ENCODE data around the gene INHBA.

DNA sequence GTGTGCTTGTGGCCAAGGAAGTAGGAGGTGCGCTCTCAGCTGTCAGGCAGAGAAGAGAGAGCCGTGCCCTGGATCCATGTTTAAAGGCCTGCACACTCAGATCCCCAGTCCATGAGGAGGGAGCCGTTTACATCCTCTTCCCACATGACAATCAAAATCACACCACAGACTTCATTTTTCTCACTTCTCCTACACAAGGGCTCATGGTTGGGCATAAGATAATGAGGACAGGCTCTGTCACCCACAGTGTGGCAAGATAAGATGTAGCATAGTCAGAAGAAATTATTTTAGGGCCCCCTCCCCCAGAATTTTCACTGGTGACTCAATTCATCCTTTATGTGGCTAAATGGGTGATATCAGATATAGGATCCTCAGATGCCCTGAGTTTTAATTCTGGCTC lies 35.9 kb upstream of the INHBA start:
- TF ChIP-seq, protein P1, sequence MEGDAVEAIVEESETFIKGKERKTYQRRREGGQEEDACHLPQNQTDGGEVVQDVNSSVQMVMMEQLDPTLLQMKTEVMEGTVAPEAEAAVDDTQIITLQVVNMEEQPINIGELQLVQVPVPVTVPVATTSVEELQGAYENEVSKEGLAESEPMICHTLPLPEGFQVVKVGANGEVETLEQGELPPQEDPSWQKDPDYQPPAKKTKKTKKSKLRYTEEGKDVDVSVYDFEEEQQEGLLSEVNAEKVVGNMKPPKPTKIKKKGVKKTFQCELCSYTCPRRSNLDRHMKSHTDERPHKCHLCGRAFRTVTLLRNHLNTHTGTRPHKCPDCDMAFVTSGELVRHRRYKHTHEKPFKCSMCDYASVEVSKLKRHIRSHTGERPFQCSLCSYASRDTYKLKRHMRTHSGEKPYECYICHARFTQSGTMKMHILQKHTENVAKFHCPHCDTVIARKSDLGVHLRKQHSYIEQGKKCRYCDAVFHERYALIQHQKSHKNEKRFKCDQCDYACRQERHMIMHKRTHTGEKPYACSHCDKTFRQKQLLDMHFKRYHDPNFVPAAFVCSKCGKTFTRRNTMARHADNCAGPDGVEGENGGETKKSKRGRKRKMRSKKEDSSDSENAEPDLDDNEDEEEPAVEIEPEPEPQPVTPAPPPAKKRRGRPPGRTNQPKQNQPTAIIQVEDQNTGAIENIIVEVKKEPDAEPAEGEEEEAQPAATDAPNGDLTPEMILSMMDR (IDR thresholded peaks at IDR 0.05; ENCODE audit: poor library complexity, severe bottlenecking), result no peak
- TF ChIP-seq POLR2AphosphoS5 (IDR thresholded peaks at IDR 0.05), result no peak
- TF ChIP-seq, protein P2, sequence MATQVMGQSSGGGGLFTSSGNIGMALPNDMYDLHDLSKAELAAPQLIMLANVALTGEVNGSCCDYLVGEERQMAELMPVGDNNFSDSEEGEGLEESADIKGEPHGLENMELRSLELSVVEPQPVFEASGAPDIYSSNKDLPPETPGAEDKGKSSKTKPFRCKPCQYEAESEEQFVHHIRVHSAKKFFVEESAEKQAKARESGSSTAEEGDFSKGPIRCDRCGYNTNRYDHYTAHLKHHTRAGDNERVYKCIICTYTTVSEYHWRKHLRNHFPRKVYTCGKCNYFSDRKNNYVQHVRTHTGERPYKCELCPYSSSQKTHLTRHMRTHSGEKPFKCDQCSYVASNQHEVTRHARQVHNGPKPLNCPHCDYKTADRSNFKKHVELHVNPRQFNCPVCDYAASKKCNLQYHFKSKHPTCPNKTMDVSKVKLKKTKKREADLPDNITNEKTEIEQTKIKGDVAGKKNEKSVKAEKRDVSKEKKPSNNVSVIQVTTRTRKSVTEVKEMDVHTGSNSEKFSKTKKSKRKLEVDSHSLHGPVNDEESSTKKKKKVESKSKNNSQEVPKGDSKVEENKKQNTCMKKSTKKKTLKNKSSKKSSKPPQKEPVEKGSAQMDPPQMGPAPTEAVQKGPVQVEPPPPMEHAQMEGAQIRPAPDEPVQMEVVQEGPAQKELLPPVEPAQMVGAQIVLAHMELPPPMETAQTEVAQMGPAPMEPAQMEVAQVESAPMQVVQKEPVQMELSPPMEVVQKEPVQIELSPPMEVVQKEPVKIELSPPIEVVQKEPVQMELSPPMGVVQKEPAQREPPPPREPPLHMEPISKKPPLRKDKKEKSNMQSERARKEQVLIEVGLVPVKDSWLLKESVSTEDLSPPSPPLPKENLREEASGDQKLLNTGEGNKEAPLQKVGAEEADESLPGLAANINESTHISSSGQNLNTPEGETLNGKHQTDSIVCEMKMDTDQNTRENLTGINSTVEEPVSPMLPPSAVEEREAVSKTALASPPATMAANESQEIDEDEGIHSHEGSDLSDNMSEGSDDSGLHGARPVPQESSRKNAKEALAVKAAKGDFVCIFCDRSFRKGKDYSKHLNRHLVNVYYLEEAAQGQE (IDR thresholded peaks at IDR 0.05; ENCODE audit: borderline replicate concordance), result no peak
- TF ChIP-seq TAF1 (IDR thresholded peaks at IDR 0.05; ENCODE audit: low read depth), result no peak

Measured in neural cell (in vitro differentiated cells).